ENCODE data around the gene KCNN1. TPM values are rescaled to one million over a fixed set of nuclear protein-coding genes. Genes with fewer than 3 reads are reported as not detected.

Gene KCNN1
- total and polyA plus RNA-seq, 2 experiments from 2014 or later = 2.2 to 29.8 TPM

DNA sequence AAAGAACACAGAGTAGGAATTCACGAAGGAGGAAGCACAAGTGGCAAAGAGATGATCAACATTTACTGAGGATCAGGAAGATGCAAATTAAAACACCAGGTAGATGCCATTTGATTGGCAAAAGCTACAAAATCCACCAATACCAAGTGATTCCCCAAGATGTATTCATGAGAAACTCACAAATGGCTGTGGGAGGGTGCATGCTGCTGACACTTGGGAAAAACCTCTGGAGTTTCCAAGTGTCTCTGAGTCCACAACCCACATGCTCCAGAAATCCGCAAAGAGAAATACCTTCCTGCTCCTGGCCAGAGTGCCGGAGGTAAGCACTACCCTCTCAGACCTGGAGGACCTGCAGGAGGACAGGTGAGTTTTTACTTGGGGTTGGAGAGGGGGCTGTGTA lies 76.8 kb downstream of the KCNN1 start (continued):
- TF ChIP-seq ZNF331 (CRISPR knock-in tag; IDR thresholded peaks at IDR 0.05; ENCODE audit: low read depth) = no peak
- TF ChIP-seq, protein P1, sequence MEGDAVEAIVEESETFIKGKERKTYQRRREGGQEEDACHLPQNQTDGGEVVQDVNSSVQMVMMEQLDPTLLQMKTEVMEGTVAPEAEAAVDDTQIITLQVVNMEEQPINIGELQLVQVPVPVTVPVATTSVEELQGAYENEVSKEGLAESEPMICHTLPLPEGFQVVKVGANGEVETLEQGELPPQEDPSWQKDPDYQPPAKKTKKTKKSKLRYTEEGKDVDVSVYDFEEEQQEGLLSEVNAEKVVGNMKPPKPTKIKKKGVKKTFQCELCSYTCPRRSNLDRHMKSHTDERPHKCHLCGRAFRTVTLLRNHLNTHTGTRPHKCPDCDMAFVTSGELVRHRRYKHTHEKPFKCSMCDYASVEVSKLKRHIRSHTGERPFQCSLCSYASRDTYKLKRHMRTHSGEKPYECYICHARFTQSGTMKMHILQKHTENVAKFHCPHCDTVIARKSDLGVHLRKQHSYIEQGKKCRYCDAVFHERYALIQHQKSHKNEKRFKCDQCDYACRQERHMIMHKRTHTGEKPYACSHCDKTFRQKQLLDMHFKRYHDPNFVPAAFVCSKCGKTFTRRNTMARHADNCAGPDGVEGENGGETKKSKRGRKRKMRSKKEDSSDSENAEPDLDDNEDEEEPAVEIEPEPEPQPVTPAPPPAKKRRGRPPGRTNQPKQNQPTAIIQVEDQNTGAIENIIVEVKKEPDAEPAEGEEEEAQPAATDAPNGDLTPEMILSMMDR (conservative IDR thresholded peaks at IDR 0.05; ENCODE audit: low read depth in 2 of 2) = no peak

GRCh38 chr19:18044825-18045304 lies 78.0 kb downstream of the KCNN1 start:
- H3K27me3 Mint-ChIP-seq (ENCODE audit: insufficient read depth, low read depth, poor library complexity) = peaks cover 14% of the 10 kb centered on the region
- no peaks in the 10 kb centered on the region for H3K4me1 ChIP-seq (ENCODE audit: insufficient read depth)
- H3K4me1 Mint-ChIP-seq = peaks cover 7% of the 10 kb centered on the region; the same call in 2 of the 3 replicates
- no peak overlapping the region for H3K27ac Mint-ChIP-seq
- no peaks in the 10 kb centered on the region for H3K27me3 ChIP-seq (ENCODE audit: insufficient read depth)
- H3F3A ChIP-seq (replicated peaks; ENCODE audit: low read depth) = no peaks in the 10 kb centered on the region
- no peaks in the 10 kb centered on the region for H4K20me1 ChIP-seq (replicated peaks; ENCODE audit: insufficient read depth)
- DNase-seq (ENCODE audit: low spot score) (peak; percentile 77), ATAC-seq (peak; percentile 86)
- no peaks in the 10 kb centered on the region for H3K9me2 ChIP-seq (ENCODE audit: insufficient read depth)
- no peak overlapping the region for H3K27ac ChIP-seq (ENCODE audit: low read depth)
- no peaks in the 10 kb centered on the region; the same call in 2 of the 3 replicates for H3K9me3 Mint-ChIP-seq
- 0 out of 2 replicates have a peak overlapping the region, but pooled peaks have one; percentile 23 for H3K4me3 ChIP-seq
- H3K36me3 Mint-ChIP-seq (ENCODE audit: low read depth) = no peaks in the 10 kb centered on the region; the same call in 2 of the 3 replicates
- no peaks in the 10 kb centered on the region for H3K79me2 ChIP-seq (replicated peaks; ENCODE audit: insufficient read depth)
- H3K36me3 ChIP-seq (ENCODE audit: insufficient read depth) = no peaks in the 10 kb centered on the region
- H2AFZ ChIP-seq = peak overlapping the region; percentile 86
- peak overlapping the region; percentile 60; the same call in 1 of the 2 replicates for H3K4me2 ChIP-seq
- peak overlapping the region; percentile 21; the same call in 1 of the 3 replicates for H3K4me3 Mint-ChIP-seq
- no peak for TF ChIP-seq POLR2AphosphoS5 (IDR thresholded peaks at IDR 0.05; ENCODE audit: low read depth)
- TF ChIP-seq REST (IDR thresholded peaks at IDR 0.05; ENCODE audit: unreplicated experiment) = no peak
- TF ChIP-seq STAT1 (IDR thresholded peaks at IDR 0.05; ENCODE audit: unreplicated experiment) = no peak
- TF ChIP-seq EZH2 (IDR thresholded peaks at IDR 0.05; ENCODE audit: low read depth, unreplicated experiment) = no peak
- no peak for TF ChIP-seq NANOG (IDR thresholded peaks at IDR 0.05; ENCODE audit: borderline replicate concordance)
- TF ChIP-seq ZNF331 (CRISPR knock-in tag; IDR thresholded peaks at IDR 0.05; ENCODE audit: low read depth) = no peak
- no peak for TF ChIP-seq ZNF114 (CRISPR knock-in tag; IDR thresholded peaks at IDR 0.05)
- no peak for TF ChIP-seq EZH2phosphoT487 (IDR thresholded peaks at IDR 0.05; ENCODE audit: unreplicated experiment)
- no peak for TF ChIP-seq ETS1 (IDR thresholded peaks at IDR 0.05)
- no peak for TF ChIP-seq CREB1 (CRISPR knock-in tag; IDR thresholded peaks at IDR 0.05; ENCODE audit: low read depth)
- TF ChIP-seq JUNB (IDR thresholded peaks at IDR 0.05; ENCODE audit: unreplicated experiment) = no peak
- TF ChIP-seq ZNF462 (CRISPR knock-in tag; IDR thresholded peaks at IDR 0.05) = no peak
